Activated T-helper 9 cell treated with anti-CD3 and anti-CD28 coated beads, Interleukin-2, amount 50 U/mL, for 16 hours (primary cell): ENCODE data around the gene PCSK5.
"Not testable (repeated sequence)": the region's sequence is repeated elsewhere in the genome, so short reads cannot be mapped to it uniquely, and the experiment has no call there.

Experiments
- DNase-seq: peaks from one replicate; pipeline ENCODE4 v3.0.0-alpha.2; 2020; ENCODE audit warnings: low read depth

Gene PCSK5

GRCh38 chr9:76359365-76359764 lies 468.9 kb downstream of the PCSK5 start:
- no peak for DNase-seq

GRCh38 chr9:76359766-76360165 lies 469.3 kb downstream of the PCSK5 start:
- no peak for DNase-seq

DNA sequence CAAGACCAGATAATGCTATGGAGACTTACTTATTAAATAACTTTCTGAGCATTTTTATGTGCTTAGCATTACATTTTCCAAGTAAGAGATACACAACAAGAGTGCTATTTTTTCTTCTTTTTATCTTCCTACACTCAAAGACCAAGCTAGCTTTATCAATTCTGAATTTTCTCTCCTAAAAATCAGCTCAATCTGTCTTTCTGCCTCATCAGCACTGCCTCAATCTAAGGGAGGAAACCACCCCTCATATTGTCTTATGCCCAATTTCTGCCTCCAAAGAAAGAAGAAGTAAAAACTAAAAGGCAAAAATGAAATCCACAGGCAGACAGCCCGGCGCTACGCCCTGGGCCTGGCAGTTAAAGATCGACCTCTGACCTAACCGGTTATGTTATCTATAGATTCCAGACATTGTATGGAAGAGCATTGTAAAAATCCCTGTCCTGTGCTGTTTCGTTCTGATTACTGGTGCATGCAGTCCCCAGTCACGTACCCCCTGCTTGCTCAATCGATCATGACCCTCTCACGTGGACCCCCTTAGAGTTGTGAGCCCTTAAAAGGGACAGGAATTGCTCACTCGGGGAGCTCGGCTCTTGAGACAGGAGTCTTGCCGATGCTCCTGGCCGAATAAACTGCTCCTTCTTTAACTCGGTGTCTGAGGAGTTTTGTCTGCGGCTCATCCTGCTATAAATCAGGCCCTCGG lies 472.0 kb downstream of the PCSK5 start:
- DNase-seq: not testable (repeated sequence)

- no peak for DNase-seq
Measured at GRCh38 chr9:76363032-76363395, 472.5 kb downstream of the PCSK5 start.

GRCh38 chr9:76365028-76365427 lies 474.6 kb downstream of the PCSK5 start:
- DNase-seq: no peak

GRCh38 chr9:76366275-76366674 lies 475.8 kb downstream of the PCSK5 start:
- no peak for DNase-seq

DNA sequence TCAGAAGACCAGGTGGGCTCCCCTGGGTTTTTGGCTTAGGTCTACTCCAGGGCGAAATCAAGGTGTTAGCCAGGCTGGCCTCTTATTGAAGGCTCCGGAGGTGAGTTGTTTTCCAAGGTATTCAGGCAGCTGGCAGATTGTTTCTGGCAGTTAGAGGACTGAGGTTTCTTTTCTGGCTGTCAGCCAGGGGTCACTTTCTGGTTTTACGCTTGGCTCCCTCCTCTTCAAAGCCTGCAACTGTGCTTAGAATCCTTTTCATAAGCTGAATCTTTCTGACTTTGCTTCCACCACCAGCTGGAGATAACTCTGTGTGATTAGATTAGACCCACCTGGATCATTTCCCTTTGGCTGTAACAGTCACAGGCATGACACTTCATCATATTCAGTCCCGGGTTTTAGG lies 479.1 kb downstream of the PCSK5 start:
- no peak for DNase-seq

GRCh38 chr9:76370396-76371023 lies 480.0 kb downstream of the PCSK5 start:
- no peak for DNase-seq

DNA sequence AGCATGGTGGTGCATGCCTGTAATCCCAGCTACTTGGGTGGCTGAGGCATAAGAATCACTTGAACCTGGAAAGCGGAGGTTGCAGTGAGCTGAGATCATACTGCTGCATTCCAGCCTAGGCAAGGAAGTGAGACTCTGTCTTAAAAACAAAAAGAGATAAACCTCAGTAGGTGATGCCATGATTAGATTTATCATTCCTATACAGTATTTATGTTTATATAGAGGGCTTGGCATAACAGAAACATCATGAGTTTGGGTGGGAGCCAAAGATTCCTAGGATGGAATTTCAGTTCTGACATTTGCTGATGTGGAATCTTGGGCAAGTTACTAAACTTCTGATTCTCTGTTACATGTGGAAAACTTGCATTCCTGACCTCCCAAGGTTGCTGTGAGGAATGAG lies 481.4 kb downstream of the PCSK5 start:
- DNase-seq: no peak

GRCh38 chr9:76372336-76372735 lies 481.9 kb downstream of the PCSK5 start:
- DNase-seq: no peak

DNA sequence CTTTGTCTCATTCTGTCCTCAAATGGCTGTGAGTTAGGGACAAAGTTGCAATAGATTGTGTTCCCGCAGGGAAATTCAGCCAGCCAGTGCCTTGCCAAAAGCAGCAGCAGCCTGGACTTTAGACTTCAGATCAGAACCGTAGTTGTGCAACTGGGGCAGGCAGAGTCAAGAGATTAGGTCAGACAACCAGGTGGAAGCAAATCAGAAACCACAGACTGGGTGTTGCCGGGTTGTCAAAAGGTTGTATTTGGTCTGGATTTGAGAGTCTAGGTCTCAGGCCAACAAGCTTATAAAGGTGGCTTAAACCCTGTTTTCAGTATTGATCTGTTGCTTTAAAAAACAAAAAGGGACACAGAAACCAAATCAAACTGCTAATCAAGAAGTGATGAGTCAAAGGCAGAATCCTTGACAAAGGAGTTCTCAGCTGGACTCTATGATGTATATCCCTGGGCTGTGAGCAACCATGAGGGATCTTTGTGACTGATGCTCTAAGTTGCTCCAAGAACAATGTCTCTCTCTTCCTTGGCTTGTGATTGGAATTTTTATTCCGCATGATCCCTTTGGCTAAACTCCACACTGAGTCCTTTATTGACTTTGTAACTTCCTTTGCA lies 482.8 kb downstream of the PCSK5 start:
- no peak for DNase-seq

GRCh38 chr9:76373784-76374474 lies 483.5 kb downstream of the PCSK5 start:
- no peak for DNase-seq

- DNase-seq: no peak
Measured at GRCh38 chr9:76374783-76375559, 484.5 kb downstream of the PCSK5 start.

GRCh38 chr9:76377791-76378190 lies 487.3 kb downstream of the PCSK5 start:
- DNase-seq: no peak

DNA sequence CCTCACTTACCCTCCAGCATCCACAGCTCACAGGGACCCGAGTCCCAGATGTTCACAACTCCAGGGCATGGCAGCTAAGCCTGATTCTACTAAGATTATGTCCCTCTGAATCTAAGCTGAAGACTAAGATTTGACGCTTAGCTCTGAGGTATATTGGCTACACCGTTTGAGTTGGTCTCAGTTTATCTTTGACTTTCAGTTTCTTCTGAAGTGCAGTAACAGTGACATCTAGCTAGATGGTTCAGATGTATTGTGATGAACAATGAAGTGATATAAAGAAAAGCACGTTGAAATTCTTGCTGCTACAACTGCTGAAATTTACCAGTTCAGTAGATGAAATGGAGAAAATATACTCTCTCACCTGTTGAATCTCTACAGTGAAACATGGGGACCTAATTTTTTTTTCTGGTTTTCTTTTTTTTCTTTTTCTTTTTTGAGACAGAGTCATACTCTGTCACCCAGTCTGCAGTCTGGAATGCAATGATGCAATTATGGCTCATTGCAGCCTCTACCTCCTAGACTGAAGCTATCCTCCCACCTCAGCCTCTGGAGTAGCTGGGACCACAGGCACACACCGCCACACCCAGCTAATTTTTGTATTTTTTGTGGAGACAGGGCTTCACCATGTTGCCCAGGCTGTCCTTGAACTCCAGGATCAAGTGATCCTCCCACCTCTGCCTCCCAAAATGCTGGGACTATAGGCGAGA lies 488.0 kb downstream of the PCSK5 start:
- DNase-seq: no peak

- no peak for DNase-seq
Measured at GRCh38 chr9:76379494-76379893, 489.0 kb downstream of the PCSK5 start.

DNA sequence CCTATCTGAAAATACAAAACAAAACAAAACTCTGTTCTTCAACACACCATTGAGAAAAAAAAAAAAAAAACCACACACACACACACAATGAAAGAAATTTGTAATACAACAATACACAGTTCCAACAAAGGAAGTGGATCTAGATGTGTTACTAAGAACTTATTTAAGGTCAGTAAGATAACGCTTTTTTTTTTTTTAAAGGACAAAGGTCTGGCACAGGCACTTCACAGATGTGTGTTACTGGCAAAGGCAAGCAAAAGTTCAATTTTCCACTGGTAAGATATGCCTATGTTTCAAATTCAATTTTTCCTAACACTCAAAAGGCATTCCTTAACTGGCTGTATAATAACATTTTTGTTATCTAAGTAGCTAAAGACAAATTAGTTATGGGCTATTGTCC lies 500.2 kb downstream of the PCSK5 start:
- no peak for DNase-seq

DNA sequence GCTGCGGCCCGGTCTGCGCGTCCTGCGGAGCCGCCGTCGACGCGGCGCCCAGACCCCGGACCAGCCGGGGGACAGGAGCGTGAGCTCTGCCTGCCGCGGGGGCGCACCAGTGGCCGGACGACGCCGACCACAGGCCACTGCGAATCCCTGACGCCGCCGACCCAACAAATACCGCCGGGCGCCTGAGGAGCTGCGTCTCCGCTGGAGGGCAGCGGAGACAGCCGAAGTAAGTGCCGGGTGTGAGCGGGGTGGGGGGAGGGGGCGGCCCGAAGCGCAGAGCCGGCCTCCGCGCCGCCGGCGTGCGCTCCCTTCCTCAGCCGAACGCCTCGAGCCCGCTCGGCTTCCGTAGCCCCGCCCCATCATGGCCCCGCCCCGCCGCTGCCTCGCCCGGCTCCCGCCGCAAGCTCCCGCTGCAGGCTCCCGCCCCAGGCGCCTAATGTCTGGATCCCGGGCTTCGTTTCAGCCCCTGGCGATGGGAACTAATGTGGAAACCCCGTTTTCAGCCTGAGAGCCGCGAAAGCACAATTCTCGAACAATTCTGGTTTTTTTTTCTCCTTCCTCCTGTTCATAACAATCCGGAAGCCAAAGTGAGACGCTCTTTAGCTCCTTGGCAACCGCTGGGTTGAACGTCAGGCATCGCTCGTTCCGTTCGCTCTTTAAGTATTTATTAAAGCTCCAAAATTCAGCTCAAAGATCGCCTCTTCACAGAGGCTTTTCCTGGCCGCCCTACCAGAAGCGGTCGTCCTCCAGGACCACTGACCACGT lies 503.9 kb downstream of the PCSK5 start, which contains the start of gene RFK:
TSS of gene RFK (minus strand) at position 232 of the 765 bp plus-strand sequence. CDS start 255 bp downstream, outside the sequence.
- peak; percentile 88 for DNase-seq

- DNase-seq: peak; percentile 21
Measured at GRCh38 chr9:76394960-76395252, 504.4 kb downstream of the PCSK5 start.

- DNase-seq: no peak
Measured at GRCh38 chr9:76395381-76395780, 504.9 kb downstream of the PCSK5 start.

DNA sequence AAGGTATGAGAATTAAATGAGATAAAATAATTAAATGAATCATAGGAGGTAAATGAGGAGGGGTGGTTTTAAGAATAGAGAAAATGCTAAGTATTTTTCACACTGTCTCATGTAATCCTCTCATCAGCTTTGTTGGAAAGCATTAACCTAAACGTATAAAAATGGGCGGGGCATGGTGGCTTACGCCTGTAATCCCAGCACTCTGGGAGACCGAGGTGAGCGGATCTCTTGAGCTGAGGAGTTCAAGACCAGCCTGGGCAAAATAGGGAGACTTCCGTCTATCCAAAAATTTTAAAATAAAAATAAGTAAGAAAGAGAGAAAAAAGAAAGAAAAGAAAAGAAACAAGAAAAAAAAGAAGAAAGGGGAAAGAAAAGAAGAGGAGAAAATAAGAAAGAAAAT lies 505.7 kb downstream of the PCSK5 start:
- DNase-seq: no peak
